Motor neuron (in vitro differentiated cells): ENCODE results near the gene C12orf43. TPM values are rescaled to one million over a fixed set of nuclear protein-coding genes. Genes with fewer than 3 reads are reported as not detected.

ENCODE experiments used
- ATAC-seq, 8 experiments: fragments of 200-7000 bp; cut with Tn5 transposase; replicated peaks in 6 of 8; 2 replicates each; pipeline ENCODE4 v1.8.0; 2021; ENCODE audit warnings: mild to moderate bottlenecking in 8 of 8, moderate library complexity in 8 of 8
- H3K27ac ChIP-seq, 2 donors: fragments of 250-450 bp; sonication (Bioruptor Pico); 2 replicates each; pipeline ENCODE4 v1.9.0; 2021; ENCODE audit warnings: antibody characterized with exemption in 2 of 2, mild to moderate bottlenecking in 2 of 2, moderate library complexity in 1 of 2
- H3K4me1 ChIP-seq, 2 donors: fragments of 250-450 bp; sonication (Bioruptor Pico); replicated peaks in 1 of 2; 2 replicates each; pipeline ENCODE4 v1.6.1; 2021; ENCODE audit warnings: antibody characterized with exemption in 2 of 2, mild to moderate bottlenecking in 2 of 2, moderate library complexity in 1 of 2
- H3K4me3 ChIP-seq, 5 donors: fragments of 250-450 bp; sonication (Bioruptor Pico); 2 replicates each; pipeline ENCODE4 v1.9.0; 2021; ENCODE audit warnings: antibody characterized with exemption in 5 of 5, mild to moderate bottlenecking in 5 of 5, moderate library complexity in 4 of 5
- WGBS, 10 experiments: fragments of 450-650 bp; shearing (Covaris generic); methylation state at CpG; one replicate each; pipeline ENCODE4 v1.0.0; 2022; 5-methylcytosine and 5-hydroxymethylcytosine counted together
- in situ Hi-C, 9 experiments: fragments of 400-800 bp; cut with MboI; loops; one replicate each; pipeline ENCODE4 v1.15.0; 2021; ENCODE audit warnings: low sequenced_read_pairs in 9 of 9, low pct_unique_long_range_greater_than_20kb in 2 of 9; ENCODE audit not compliant: unreplicated experiment in 9 of 9
- total RNA-seq, 8 experiments: library from RNA; unstranded; fragments of 300-600 nt; gene quantifications; 2 replicates each; pipeline versions ENCODE4 v1.2.3 to v1.2.4, GENCODE V29; 2022

Gene C12orf43
- total RNA-seq, 8 experiments from 2014 or later = 8.2 to 19.7 (median 12.7) TPM

DNA sequence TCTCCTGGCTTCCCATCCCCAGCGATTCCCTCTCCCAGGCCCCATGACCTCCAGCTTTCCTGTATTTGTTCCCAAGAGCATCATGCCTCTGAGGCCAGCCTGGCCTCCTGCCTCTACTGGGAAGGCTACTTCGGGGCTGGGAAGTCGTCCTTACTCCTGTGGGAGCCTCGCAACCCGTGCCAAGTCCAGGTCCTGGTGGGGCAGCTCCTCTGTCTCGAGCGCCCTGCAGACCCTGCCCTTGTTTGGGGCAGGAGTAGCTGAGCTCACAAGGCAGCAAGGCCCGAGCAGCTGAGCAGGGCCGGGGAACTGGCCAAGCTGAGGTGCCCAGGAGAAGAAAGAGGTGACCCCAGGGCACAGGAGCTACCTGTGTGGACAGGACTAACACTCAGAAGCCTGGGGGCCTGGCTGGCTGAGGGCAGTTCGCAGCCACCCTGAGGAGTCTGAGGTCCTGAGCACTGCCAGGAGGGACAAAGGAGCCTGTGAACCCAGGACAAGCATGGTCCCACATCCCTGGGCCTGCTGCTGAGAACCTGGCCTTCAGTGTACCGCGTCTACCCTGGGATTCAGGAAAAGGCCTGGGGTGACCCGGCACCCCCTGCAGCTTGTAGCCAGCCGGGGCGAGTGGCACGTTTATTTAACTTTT lies 14.3 kb downstream of the C12orf43 start:
- no peak for ATAC-seq
- Histone ChIP-seq H3K27ac (no peak overlapping the region), H3K4me3 (no peak overlapping the region), H3K4me1 (no peaks in the 10 kb centered on the region)
- in situ Hi-C loops = no loop called here
- 80 to 100% (median 93%) methylated on average over 1 to 4 of the region's 16 CpGs; no CpG with 5 or more reads in 4 of the 10 experiments for WGBS, 10 experiments

DNA sequence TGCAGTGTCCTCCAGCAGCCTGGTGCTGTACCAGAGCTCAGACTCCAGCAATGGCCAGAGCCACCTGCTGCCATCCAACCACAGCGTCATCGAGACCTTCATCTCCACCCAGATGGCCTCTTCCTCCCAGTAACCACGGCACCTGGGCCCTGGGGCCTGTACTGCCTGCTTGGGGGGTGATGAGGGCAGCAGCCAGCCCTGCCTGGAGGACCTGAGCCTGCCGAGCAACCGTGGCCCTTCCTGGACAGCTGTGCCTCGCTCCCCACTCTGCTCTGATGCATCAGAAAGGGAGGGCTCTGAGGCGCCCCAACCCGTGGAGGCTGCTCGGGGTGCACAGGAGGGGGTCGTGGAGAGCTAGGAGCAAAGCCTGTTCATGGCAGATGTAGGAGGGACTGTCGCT lies 15.2 kb downstream of the C12orf43 start:
- in situ Hi-C loops = no loop called here
- no peak overlapping the region for H3K27ac ChIP-seq
- WGBS, 10 experiments = 60 to 100% (median 80%) methylated on average over 1 of the region's 11 CpGs; no CpG with 5 or more reads in 7 of the 10 experiments
- H3K4me1 ChIP-seq = no peaks in the 10 kb centered on the region
- no peak for ATAC-seq
- H3K4me3 ChIP-seq = no peak overlapping the region

DNA sequence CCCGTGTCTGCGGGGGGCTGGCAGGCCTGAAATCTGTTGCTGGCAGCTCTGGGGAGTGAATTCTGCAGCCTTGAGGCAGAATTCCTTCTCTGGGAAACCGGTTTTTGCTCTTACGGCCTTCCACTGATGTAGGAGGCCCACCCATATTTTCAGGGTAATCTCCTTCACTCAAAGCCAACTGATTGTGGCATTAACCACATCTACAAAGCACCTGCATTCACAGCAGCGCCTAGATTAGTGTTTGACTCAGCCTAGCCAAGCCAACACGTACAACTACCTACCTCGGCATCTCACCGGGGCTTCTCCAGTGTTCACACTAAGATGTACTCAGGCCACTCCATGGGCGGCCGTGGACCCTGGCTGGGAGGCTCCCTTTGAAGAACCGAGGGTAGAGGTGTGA lies 15.8 kb downstream of the C12orf43 start:
- WGBS, 10 experiments = 60 to 100% (median 90%) methylated on average over 2 to 4 of the region's 11 CpGs; no CpG with 5 or more reads in 5 of the 10 experiments
- in situ Hi-C loops = no loop called here
- Histone ChIP-seq H3K4me3 (no peak overlapping the region), H3K4me1 (no peaks in the 10 kb centered on the region), H3K27ac (no peak overlapping the region)
- no peak for ATAC-seq

DNA sequence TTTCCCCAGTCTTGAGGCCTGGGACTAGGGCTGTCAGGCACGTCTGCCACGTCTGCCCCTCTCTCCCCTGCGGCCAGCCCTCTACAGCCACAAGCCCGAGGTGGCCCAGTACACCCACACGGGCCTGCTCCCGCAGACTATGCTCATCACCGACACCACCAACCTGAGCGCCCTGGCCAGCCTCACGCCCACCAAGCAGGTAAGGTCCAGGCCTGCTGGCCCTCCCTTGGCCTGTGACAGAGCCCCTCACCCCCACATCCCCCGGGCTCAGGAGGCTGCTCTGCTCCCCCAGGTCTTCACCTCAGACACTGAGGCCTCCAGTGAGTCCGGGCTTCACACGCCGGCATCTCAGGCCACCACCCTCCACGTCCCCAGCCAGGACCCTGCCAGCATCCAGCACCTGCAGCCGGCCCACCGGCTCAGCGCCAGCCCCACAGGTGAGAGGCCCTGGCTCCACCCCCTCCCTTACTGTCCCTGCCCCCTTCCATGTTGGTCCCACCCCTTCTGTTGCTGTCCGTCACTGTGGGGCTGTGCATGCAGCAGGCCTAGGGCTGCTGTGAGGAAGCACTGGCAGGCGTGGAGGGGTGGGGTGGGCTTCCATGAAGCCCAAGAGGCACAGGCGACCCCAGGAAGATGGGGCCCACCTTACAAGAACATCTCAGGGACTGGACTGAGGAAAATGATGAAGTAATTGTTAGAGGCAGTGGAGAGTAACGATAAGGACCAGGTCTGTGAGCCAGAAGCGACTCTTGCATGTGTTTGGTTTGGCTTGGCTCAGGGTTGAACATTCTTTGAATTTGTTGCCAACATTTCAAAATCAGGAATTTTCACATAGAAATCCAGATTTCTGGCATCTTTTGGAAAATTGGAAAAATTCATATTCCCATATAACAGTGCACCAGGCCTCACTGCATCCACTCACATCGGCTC lies 16.8 kb downstream of the C12orf43 start:
- Histone ChIP-seq H3K27ac (no peak overlapping the region), H3K4me1 (no peaks in the 10 kb centered on the region), H3K4me3 (no peak overlapping the region)
- in situ Hi-C loops = no loop called here
- WGBS, 10 experiments = 22 to 100% (median 78%) methylated on average over 1 to 5 of the region's 23 CpGs; no CpG with 5 or more reads in 3 of the 10 experiments
- ATAC-seq = peak in 4 of 8 experiments; percentile 15 to 18 (median 16)

DNA sequence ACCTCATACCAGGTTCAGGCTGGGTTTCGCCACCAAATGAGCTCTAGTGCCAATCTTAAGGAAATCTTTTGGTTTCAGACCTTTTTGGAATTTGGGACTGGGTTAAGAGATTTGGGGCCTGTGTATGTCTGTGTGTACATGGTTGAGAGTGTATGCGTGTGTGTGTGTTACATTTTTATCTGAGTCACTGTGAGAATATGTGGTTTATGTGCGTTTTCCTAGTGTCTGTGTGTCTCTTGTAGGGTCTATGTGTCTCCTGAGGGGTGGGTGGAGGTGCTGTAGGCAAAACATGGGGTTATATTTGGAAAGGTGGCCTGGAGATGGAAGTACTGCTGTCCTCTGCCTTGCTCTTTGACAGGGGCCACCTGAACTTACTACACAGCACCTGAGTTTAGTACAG lies 17.9 kb downstream of the C12orf43 start:
- Histone ChIP-seq H3K4me1 (no peaks in the 10 kb centered on the region), H3K27ac (no peak overlapping the region), H3K4me3 (no peak overlapping the region)
- ATAC-seq = no peak
- in situ Hi-C loops = no loop called here
- 52 to 90% (median 86%) methylated on average over 1 to 2 of the region's 3 CpGs; no CpG with 5 or more reads in 5 of the 10 experiments for WGBS, 10 experiments

DNA sequence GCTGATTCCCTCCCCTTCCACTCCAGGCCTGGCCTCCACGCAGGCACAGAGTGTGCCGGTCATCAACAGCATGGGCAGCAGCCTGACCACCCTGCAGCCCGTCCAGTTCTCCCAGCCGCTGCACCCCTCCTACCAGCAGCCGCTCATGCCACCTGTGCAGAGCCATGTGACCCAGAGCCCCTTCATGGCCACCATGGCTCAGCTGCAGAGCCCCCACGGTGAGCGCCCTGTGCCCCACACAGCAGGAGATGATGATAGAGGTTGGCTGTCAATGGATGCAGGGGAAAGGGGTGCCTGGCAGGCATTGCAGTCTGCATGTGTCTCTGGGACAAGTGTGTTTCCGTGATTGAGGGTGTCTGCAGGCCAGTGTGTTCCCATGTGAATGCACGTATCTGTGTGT lies 18.8 kb downstream of the C12orf43 start:
- in situ Hi-C loops = no loop called here
- no peak overlapping the region for H3K4me3 ChIP-seq
- H3K27ac ChIP-seq = no peak overlapping the region
- H3K4me1 ChIP-seq = no peaks in the 10 kb centered on the region
- ATAC-seq = no peak
- WGBS, 10 experiments = 41 to 93% (median 73%) methylated on average over 1 to 3 of the region's 9 CpGs; no CpG with 5 or more reads in 6 of the 10 experiments

DNA sequence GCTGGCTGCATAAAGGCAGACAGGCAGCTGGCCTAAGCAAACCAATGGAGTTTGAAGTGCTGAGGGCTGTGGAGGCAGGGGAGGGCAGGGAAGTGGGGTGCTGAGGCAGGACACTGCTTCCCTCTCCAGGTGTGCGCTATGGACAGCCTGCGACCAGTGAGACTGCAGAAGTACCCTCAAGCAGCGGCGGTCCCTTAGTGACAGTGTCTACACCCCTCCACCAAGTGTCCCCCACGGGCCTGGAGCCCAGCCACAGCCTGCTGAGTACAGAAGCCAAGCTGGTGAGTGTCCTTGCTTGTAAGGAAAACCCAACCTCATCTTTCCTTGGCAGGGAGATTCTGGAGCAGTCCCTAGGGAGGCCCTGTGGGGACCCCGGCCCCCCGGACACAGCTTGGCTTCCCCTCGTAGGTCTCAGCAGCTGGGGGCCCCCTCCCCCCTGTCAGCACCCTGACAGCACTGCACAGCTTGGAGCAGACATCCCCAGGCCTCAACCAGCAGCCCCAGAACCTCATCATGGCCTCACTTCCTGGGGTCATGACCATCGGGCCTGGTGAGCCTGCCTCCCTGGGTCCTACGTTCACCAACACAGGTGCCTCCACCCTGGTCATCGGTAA lies 20.0 kb downstream of the C12orf43 start:
- H3K4me1 ChIP-seq = no peaks in the 10 kb centered on the region
- no peak for ATAC-seq
- in situ Hi-C loops = no loop called here
- 79 to 100% methylated on average over 4 of the region's 11 CpGs; no CpG with 5 or more reads in 8 of the 10 experiments for WGBS, 10 experiments
- no peak overlapping the region for H3K4me3 ChIP-seq
- no peak overlapping the region for H3K27ac ChIP-seq

DNA sequence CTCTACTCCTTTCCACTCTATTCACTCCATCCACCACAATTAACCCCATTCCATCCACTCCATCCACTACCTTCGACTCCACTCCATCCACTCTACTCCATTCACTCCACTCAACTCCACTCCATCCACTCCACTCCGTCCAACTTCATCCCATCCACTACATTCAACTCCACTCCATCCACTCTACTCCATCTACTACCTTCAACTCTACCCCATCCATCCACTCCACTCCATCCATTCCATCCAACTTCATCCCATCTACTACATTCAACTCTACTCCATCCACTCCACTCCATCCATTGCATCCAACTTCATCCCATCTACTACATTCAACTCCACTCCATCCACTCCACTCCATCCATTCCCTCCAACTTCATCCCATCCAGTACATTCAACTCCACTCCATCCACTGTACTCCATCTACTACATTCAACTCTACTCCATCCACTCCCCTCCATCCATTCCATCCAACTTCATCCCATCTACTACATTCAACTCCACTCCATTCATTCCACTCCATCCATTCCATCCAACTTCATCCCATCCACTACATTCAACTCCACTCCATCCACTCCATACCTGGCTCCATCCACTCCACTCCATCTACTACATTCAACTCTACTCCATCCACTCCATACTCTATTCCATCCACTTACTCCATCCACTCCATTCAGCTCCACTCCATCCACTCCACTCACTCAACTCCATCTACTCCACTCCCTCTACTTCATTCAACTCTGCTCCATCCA lies 21.5 kb downstream of the C12orf43 start:
- 0 to 100% (median 83%) methylated on average over 1 to 2 of the region's 2 CpGs; no CpG with 5 or more reads in 1 of the 10 experiments for WGBS, 10 experiments
- Histone ChIP-seq H3K4me1 (no peaks in the 10 kb centered on the region), H3K4me3 (no peak overlapping the region)

DNA sequence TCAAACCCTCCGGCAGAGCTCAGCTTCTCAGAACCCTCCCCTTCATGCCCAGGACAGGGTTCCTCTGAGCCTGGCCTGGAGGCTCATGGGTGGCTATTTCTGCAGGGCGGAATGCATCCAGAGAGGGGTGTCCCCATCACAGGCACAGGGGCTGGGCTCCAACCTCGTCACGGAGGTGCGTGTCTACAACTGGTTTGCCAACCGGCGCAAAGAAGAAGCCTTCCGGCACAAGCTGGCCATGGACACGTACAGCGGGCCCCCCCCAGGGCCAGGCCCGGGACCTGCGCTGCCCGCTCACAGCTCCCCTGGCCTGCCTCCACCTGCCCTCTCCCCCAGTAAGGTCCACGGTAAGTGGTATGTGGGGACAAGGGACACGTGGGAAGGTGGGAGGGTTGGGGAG lies 22.2 kb downstream of the C12orf43 start:
- H3K27ac ChIP-seq = no peak overlapping the region
- no peaks in the 10 kb centered on the region for H3K4me1 ChIP-seq
- in situ Hi-C loops = no loop called here
- WGBS, 10 experiments = 73 to 93% (median 80%) methylated on average over 1 to 3 of the region's 15 CpGs; no CpG with 5 or more reads in 7 of the 10 experiments
- no peak overlapping the region for H3K4me3 ChIP-seq
- ATAC-seq = no peak

More for the DNA sequence above, 21.5 kb downstream of the C12orf43 start:
- ATAC-seq = no peak
- in situ Hi-C loops = no loop called here
- no peak overlapping the region for H3K27ac ChIP-seq

DNA sequence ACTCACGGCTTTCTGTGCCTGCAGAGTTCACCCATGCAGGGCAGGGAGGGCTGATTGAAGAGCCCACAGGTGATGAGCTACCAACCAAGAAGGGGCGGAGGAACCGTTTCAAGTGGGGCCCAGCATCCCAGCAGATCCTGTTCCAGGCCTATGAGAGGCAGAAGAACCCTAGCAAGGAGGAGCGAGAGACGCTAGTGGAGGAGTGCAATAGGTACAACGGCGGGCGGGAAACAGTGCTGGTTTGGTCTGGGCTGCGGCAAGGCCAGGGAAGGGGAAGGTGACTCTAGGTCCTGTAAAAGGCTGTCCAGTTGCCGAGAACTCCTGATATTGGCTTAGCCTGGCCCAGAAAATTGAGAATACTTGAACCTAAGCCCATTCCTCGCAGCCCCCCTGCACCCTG lies 22.8 kb downstream of the C12orf43 start:
- Histone ChIP-seq H3K4me1 (no peaks in the 10 kb centered on the region), H3K4me3 (no peak overlapping the region), H3K27ac (no peak overlapping the region)
- no peak for ATAC-seq
- in situ Hi-C loops = no loop called here
- WGBS, 10 experiments = 43 to 100% (median 83%) methylated on average over 1 to 8 of the region's 11 CpGs; no CpG with 5 or more reads in 2 of the 10 experiments

DNA sequence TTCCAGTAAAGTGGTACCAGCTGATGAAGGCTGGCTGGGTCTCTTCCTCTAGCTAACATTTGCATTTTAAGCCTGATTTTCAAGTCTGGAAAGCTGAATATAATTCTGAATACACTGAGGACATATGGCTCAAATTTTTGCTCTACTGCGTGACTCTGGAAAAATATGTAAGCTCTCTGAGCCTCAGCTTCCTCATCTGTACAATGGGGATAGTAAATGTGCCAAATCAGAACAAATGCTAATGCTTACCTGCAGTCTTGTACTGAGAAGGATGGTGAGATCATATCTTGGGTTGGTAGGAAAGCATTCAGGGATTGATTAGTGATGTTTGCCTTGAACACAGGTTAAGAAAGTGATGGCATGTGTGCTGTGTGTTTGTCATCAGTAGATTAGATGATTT lies 23.3 kb downstream of the C12orf43 start:
- Histone ChIP-seq H3K4me3 (no peak overlapping the region), H3K4me1 (no peaks in the 10 kb centered on the region), H3K27ac (no peak overlapping the region)
- WGBS, 10 experiments = 43 to 100% (median 100%) methylated on average over 1 of the region's 1 CpG; no CpG with 5 or more reads in 3 of the 10 experiments
- in situ Hi-C loops = no loop called here
- no peak for ATAC-seq

DNA sequence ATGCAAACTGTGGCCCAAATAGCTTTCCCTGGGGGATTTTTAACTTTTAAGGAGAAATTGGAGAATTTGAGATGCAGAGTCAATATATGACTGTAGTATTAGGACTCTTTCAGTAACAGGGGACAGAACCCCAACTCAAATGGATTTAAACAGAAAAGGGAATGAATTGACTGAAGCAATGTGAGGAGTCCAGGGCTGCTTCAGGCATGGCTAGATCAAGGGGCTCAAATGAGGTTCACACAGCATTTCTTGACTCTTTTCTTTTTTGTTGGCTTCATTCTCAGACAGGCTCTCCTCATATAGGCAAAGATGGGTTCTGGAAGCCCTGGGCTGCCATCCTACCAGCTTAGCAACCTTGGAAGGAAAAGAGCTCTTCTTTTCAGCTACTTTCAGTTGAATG lies 24.3 kb downstream of the C12orf43 start:
- Histone ChIP-seq H3K4me3 (no peak overlapping the region), H3K27ac (no peak overlapping the region), H3K4me1 (no peaks in the 10 kb centered on the region)
- no peak for ATAC-seq
- in situ Hi-C loops = no loop called here
